Type B pancreatic cell (in vitro differentiated cells): ENCODE results near the gene HAO1. TPM values are rescaled to one million over a fixed set of nuclear protein-coding genes. Genes with fewer than 3 reads are reported as not detected.

ENCODE experiments used
- DNase-seq: peaks from one replicate; pipeline ENCODE4 v3.0.0; 2021; ENCODE audit warnings: mixed read lengths; ENCODE audit not compliant: unreplicated experiment; ENCODE audit errors: extremely low spot score
- H3K27ac Mint-ChIP-seq: 2 replicates; pipeline ENCODE4 v1.8.0; 2021; ENCODE audit warnings: mild to moderate bottlenecking, mixed read lengths
- H3K27me3 Mint-ChIP-seq: 2 replicates; pipeline ENCODE4 v1.8.0; 2021; ENCODE audit warnings: mixed read lengths
- H3K36me3 Mint-ChIP-seq: 2 replicates; pipeline ENCODE4 v1.8.0; 2021; ENCODE audit warnings: mixed read lengths
- H3K4me1 Mint-ChIP-seq: one replicate; pipeline ENCODE4 v1.8.0; 2021; ENCODE audit warnings: mixed read lengths; ENCODE audit not compliant: unreplicated experiment
- H3K4me3 Mint-ChIP-seq: 2 replicates; pipeline ENCODE4 v1.8.0; 2021; ENCODE audit warnings: mild to moderate bottlenecking, mixed read lengths
- H3K9me3 Mint-ChIP-seq: 2 replicates; pipeline ENCODE4 v1.8.0; 2021; ENCODE audit warnings: mixed read lengths
- total RNA-seq: library from RNA; stranded (reverse); gene quantifications from 2 replicates; pipeline ENCODE4 v1.2.1, GENCODE V29; 2021; ENCODE audit warnings: low replicate concordance
- TF ChIP-seq, protein P1 (sequence below): fragments of 200-600 bp; sonication (generic); conservative IDR thresholded peaks from 2 replicates; pipeline ENCODE4 v1.5.0; 2021; ENCODE audit warnings: antibody characterized with exemption, mild to moderate bottlenecking

Gene HAO1
- total RNA-seq, 1 donor from 2014 or later = not detected

- peaks cover 5% of the 10 kb centered on the region for H3K9me3 Mint-ChIP-seq
- H3K27me3 Mint-ChIP-seq = peaks cover 3% of the 10 kb centered on the region
- TF ChIP-seq, protein P1, sequence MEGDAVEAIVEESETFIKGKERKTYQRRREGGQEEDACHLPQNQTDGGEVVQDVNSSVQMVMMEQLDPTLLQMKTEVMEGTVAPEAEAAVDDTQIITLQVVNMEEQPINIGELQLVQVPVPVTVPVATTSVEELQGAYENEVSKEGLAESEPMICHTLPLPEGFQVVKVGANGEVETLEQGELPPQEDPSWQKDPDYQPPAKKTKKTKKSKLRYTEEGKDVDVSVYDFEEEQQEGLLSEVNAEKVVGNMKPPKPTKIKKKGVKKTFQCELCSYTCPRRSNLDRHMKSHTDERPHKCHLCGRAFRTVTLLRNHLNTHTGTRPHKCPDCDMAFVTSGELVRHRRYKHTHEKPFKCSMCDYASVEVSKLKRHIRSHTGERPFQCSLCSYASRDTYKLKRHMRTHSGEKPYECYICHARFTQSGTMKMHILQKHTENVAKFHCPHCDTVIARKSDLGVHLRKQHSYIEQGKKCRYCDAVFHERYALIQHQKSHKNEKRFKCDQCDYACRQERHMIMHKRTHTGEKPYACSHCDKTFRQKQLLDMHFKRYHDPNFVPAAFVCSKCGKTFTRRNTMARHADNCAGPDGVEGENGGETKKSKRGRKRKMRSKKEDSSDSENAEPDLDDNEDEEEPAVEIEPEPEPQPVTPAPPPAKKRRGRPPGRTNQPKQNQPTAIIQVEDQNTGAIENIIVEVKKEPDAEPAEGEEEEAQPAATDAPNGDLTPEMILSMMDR = no peak
- DNase-seq = no peak
- H3K4me3 Mint-ChIP-seq = no peak overlapping the region
- peaks cover 12% of the 10 kb centered on the region for H3K4me1 Mint-ChIP-seq
- H3K36me3 Mint-ChIP-seq = no peaks in the 10 kb centered on the region
- no peak overlapping the region for H3K27ac Mint-ChIP-seq
Observed at GRCh38 chr20:7939663-7940062, 595 bp downstream of the HAO1 start.

DNA sequence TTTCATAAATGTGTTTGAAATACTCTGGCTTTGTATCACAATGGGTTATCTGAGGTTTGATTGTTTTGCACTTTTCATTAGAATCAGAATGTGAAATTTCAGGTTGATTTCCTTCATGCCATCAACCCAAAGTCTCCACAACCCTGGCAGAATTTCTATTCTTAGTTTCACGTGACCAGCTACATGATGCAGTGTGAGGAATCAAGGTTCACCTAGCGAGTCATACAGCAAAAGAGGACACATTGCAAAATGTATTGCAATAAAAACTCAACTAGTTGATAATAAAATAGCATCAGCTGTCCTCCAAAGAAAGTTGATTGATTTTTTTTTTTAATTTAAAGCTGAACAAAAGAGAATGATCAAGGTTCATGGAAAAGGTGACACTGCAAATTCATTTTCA, 2.2 kb downstream of the HAO1 start:
- H3K4me3 Mint-ChIP-seq = no peak overlapping the region
- no peaks in the 10 kb centered on the region for H3K36me3 Mint-ChIP-seq
- no peak for DNase-seq
- H3K9me3 Mint-ChIP-seq = peaks cover 5% of the 10 kb centered on the region
- no peak overlapping the region for H3K27ac Mint-ChIP-seq
- TF ChIP-seq, protein P1 = no peak
- peaks cover 3% of the 10 kb centered on the region for H3K27me3 Mint-ChIP-seq
- peaks cover 12% of the 10 kb centered on the region for H3K4me1 Mint-ChIP-seq

GRCh38 chr20:7937328-7937727, 2.9 kb downstream of the HAO1 start:
- Mint-ChIP-seq H3K9me3 (peaks cover 5% of the 10 kb centered on the region), H3K36me3 (no peaks in the 10 kb centered on the region), H3K27ac (no peak overlapping the region), H3K4me1 (peaks cover 12% of the 10 kb centered on the region), H3K4me3 (no peak overlapping the region), H3K27me3 (peaks cover 3% of the 10 kb centered on the region)
- TF ChIP-seq, protein P1 = no peak
- DNase-seq = no peak

- Mint-ChIP-seq H3K4me1 (peaks cover 12% of the 10 kb centered on the region), H3K27me3 (peaks cover 3% of the 10 kb centered on the region), H3K27ac (no peak overlapping the region), H3K4me3 (no peak overlapping the region), H3K36me3 (no peaks in the 10 kb centered on the region), H3K9me3 (no peaks in the 10 kb centered on the region)
- DNase-seq = no peak
- TF ChIP-seq, protein P1 = no peak
Observed at GRCh38 chr20:7935027-7935551, 5.2 kb downstream of the HAO1 start.

GRCh38 chr20:7933346-7933745, 6.9 kb downstream of the HAO1 start:
- DNase-seq = no peak
- H3K4me3 Mint-ChIP-seq = no peak overlapping the region
- no peak overlapping the region for H3K27ac Mint-ChIP-seq
- no peaks in the 10 kb centered on the region for H3K36me3 Mint-ChIP-seq
- TF ChIP-seq, protein P1 = no peak
- peaks cover 3% of the 10 kb centered on the region for H3K27me3 Mint-ChIP-seq
- H3K9me3 Mint-ChIP-seq = no peaks in the 10 kb centered on the region
- H3K4me1 Mint-ChIP-seq = peaks cover 12% of the 10 kb centered on the region

GRCh38 chr20:7930343-7930742, 9.9 kb downstream of the HAO1 start:
- Mint-ChIP-seq H3K27ac (no peak overlapping the region), H3K27me3 (no peaks in the 10 kb centered on the region), H3K36me3 (no peaks in the 10 kb centered on the region), H3K4me3 (no peak overlapping the region), H3K9me3 (no peaks in the 10 kb centered on the region), H3K4me1 (no peaks in the 10 kb centered on the region)
- no peak for DNase-seq
- TF ChIP-seq, protein P1 = no peak
